Hematopoietic multipotent progenitor cell (in vitro differentiated cells): ENCODE measurements around the gene SLC25A26. TPM values are rescaled to one million over a fixed set of nuclear protein-coding genes. Genes with fewer than 3 reads are reported as not detected.
A peak's percentile ranks its signal among the peaks of the same experiment; 100 is the strongest.

Experiments used
- DNase-seq, 3 donors: peaks; one replicate each; pipeline ENCODE4 v3.0.0-alpha.2; 2011 to 2015; ENCODE audit warnings: low read depth in 2 of 3, low spot score in 2 of 3
- total RNA-seq: library from RNA; depleted of rRNA; stranded (reverse); fragments of >200 nt; gene quantifications from one replicate; pipeline ENCODE4 v1.2.3, GENCODE V29; 2012

Gene SLC25A26
- total RNA-seq, 1 donor: 22.1 TPM

GRCh38 chr3:66392966-66393332, 172.1 kb downstream of the SLC25A26 start:
- no peak for DNase-seq

GRCh38 chr3:66393333-66394005, 172.7 kb downstream of the SLC25A26 start:
- DNase-seq: no peak

- DNase-seq: peak in 2 of 3 donors; percentile 4 to 32
Measured at GRCh38 chr3:66394019-66394752, 173.4 kb downstream of the SLC25A26 start.

DNA sequence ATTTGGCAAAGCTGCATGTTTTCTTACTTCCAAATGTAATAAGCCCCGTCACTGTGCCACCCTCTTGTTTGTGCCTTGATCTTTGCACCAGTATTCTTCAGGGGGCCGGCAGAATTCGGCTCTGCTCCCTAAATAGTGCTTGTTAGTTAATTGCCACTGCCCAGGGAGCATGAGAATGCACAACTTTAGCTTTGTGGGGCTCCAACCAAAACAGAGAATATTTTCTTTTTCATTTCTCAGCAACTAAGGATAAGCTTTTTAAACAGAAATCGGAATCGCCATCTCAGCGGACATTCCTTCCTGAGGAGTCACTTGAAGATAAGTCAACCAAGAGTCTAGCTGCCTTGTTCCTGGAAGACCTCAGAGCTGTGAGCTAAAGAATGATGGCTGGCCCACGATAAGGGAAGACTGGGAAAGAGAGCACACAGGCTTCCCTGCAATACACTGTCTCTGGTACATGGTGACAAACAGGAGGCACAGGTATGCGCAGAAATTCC, 174.0 kb downstream of the SLC25A26 start:
- DNase-seq: no peak

DNA sequence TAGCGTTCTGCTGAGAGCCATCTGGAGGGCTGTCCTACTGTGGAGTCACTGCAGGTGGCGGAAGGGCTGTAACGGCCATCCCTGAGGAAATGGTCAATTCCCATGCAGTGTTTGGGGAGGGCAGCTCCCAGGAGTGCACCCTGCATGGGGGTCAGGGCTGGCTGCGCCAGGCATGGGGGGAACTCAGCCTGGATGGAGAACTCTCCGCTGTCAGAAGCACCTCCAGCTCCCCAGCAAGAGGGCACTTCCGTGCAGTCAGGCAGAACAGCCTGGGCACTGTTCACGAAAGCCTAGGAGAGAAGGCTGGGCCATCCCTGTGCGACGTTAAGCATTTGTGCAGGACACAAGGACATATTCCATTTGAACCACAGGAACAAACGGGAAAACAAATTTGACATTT, 174.8 kb downstream of the SLC25A26 start:
- DNase-seq: no peak

DNA sequence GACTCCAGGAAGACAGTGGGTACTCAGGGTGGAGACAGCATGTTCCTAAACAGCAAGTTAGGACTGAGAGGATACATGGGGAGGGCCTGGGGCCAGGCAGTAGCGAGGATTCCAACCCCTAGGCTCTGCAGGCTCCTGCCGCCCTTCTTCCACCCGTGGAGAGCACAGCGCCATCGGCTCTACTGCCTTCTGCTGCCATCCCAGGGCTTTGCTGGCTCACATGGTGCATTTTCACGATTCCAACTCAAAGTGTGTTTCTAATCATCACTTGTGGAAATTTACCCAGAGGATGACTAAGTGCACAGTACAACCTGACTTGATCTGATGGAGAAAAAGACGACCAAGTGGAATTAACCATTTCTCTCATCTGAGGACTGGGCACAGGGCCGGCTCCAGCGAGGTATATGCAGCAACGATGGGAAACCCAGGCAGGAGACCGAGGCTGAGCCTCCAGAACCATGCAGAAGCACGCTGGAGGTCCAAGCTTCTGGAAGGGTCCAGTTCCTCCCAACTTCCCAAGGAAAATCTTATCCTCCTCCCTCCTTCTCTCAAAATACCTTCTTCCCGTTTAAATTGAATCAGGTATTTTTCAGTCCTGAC, 175.5 kb downstream of the SLC25A26 start:
- no peak for DNase-seq

GRCh38 chr3:66396888-66397287, 176.1 kb downstream of the SLC25A26 start:
- no peak for DNase-seq

DNA sequence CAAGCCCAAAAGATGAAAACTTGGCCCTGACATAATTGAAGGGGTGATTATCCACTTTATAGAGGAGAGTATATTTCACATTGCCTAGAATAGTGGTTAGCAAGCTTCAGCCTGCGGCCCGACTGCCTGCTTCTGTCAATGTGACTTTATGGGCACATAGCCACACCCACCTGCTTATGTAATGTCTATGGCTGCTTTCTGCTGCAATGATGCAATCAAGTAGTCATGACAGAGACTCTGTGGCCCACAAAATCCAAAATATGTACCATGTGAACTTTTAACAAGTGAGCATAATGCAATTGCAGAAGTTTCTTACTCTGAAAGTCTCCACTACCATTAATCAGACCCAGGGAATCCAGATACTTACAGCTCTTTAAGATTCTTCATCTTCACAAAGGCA, 176.9 kb downstream of the SLC25A26 start:
- no peak for DNase-seq

DNA sequence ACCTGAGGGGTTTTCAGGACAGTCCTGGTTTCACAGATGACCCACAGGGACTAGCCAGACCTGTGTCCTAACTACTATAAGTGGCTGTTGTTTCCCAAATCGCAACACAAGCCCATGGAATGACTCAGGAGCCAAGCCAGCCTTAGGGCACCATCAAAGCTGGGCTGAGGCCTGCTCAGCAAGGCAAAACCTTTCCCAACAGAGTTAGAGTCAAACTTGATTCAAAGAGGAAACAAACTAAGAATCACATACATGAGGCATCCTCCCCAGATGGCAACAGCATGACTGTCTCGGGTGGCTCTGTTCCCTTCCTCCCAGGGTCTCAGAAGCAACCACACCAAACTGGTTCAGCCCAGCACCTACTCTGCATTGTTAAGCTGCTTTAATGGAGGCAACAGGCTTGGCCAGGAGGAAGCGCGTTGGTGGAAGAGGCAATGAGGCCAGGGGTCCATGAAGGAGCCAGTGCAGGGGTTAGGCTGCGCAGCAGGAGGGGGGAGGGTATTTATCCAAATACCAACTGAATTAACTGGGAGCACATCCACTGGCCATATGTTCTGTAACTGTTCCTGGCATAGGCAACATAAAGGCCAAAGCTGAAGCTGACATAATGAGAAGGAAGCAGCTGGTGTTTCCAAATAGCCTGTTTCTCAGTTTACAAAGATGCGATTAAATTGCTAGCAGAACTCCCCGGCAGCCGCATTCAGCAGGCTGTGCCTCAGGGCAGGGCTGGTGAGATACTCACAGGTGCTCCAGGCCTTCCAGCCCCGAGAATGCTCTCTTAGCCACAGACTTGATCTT, 177.6 kb downstream of the SLC25A26 start:
- no peak for DNase-seq

DNA sequence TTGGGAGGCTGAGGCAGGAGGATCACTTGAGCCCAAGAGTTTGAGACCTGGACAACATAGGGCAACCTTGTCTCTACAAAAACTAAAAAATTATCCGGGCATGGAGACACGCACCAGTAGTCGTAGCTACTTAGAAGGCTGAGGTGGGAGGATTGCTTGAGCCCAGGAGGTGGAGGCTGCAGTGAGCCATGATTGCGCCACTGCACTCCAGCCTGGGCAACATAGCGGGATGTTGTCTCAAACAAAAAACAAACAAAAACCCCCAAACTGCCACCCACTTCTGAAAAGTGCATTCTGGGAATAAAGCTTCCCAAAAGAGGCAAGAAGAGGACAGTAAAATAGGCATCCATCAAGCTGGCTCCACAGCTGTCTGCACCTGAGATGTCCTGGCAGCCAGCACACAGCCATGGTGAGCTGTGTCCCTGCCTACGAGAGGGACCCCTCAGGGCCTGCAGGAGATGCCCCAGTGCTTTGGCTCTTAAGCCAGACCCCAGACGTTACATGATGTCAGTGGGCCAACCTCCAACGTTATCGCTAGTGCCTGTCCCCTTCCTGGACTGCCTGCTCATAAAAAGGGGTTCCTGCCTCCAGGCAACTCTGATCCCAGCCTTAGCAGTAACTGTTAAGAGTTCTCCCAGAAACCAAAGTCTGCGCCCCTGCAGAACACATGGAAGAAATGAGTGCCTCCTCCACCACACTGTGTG, 178.9 kb downstream of the SLC25A26 start:
- no peak for DNase-seq

DNA sequence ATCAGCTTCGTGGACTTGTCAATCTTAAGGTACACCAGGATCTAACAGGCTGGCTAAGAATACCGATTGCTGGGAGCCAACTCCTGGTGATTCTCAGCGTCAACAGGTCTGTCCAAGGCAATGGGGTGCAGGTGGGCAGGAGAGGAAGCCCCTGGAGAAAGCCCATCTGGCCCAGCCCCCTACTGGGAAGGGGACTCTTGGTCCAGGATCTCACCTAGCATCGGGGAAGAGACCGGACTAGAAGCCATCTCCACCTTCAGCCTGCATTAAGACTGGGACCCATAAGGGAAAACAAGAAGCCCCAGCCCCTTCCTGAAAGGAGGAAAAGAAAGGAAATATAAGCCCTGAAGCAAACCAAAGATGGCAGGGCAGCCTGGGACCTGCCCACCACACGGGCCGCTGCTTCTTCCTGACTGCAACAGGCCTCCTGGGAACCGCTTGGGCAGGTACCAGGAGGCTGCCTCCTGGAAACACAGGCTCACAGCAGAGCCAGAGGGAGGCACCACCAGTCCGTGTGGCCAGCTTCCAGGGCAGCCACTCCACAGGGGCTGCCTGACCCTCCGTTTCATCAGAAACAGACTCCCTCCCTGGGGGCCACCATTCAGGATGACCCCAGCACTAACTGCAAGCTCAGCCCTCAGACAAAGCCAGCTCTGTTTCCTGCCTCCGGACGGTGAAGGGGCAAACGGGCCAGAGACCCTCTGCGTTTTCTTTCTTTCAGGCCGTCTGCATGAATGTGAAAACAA, 179.8 kb downstream of the SLC25A26 start:
- DNase-seq: no peak

- no peak for DNase-seq
Measured at GRCh38 chr3:66401157-66401550, 180.4 kb downstream of the SLC25A26 start.

- no peak for DNase-seq
Measured at GRCh38 chr3:66401675-66402491, 181.1 kb downstream of the SLC25A26 start.

DNA sequence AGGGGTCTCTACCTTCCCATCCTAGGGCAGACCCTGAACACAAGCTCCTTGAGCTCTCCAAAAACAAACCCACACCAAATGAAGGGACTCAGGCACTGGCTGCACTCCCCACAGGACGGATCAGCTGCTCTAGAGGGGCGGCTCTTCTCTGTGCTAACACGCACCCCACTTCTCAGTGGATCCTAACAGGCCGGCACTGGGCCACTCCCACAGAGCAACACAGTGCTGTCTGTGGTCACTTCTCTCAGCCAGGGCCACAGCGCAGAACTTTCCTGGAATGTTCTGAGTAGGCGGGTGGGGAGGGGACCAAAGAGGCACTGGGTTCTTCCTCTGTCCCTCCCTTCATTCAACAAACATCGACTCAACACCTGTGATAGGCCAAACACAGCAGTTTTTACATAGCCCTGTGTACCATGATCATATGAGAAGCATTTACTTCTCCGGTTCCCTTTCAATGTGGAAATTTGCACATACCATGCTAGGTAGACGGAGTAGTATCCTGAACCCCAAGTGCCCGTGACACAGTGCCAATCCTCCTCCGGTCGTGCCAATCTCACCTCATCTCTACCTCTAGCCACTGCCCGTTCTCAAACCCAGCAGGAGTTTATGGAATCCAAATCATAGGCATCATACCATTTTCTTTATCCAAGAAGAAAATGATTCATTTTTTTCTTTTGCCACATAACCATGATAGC, 181.9 kb downstream of the SLC25A26 start:
- DNase-seq: no peak

DNA sequence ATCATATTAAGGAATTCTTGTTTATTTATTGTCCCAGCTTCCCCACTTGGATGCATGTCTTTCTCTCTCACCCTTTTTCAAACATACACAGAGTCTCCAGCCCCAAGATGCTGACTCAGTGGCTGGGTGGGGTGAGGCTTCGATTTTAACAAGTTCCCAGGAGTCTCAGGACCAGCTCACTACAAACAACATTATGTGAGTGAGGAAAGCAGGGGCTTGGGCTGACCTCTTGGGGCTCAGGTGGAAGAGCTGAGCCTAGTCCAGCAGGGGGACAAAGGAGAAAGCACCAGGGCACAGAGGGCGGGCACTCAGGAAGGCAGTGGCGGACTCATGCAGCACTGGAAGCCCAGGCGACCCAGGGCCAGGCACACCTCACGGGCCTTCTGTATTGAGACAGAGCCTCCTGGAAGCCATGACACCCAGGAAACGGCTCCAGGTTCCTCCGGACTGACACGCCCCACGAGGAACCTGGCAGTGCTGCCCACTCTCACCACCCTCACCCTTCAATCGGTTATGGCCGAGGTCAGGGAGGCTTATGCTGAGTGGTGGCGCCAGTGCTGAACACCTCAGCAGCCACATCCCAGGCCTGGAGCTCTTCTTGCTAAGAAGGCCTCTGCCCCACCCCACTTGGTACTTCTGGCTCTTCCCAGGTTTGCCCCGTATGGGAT, 182.7 kb downstream of the SLC25A26 start:
- DNase-seq: no peak

GRCh38 chr3:66404197-66404596, 183.4 kb downstream of the SLC25A26 start:
- DNase-seq: no peak

DNA sequence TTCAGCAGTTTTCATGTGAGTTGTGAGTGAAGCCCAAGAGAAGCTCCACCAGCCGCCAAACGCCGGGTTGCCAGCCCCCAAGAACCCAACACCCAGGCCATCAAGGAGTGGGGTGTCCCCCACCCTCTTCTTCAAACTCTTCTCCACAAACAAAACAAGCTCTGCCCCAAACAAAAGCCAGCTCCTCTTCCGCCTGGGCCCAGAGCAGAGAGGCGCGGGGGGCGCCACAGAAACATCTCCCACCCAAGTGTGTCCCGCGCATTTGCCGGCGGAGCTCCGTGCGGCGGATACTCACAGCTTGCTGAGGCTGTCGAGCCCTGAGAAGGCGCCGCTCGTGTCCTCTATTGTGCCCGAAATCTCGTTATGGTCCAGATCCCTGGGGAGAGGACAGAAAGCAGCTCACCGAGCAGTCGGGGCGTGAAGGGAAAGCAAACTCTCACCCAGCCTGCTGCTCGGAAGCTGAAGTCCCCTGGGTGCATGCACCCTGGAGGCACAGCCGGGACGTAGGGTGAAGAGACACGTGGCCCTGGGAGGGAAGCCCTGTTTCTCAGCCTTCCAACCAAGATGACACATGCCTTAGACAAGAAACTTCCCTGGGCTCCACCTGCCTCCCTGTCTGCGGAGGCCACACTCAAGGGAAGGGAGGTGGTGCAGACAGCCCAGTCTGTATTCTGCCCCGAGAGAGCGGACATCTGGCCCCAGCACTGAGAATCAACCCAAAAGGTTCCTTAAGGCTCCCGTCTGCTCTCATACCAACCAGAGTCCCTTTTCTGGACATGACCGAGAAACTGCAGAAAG, 184.3 kb downstream of the SLC25A26 start:
- no peak for DNase-seq
